Measurements from ENCODE around the gene SPOUT1. TPM values are rescaled to one million over a fixed set of nuclear protein-coding genes. Genes with fewer than 3 reads are reported as not detected.

The SPOUT1 gene
- total and polyA plus RNA-seq, 2 of the 13 experiments (the other 11 are each of a cell fraction or from before 2014, with no cell fraction given): 39.0 to 45.8 TPM

- TF ChIP-seq CCDC6 (CRISPR knock-in tag; IDR thresholded peaks at IDR 0.05): peak; percentile 91
- TF ChIP-seq ZNF543 (CRISPR knock-in tag; IDR thresholded peaks at IDR 0.05): peak; percentile 88; the same call in 1 of the 2 replicates
- TF ChIP-seq GATA4 (IDR thresholded peaks at IDR 0.05; ENCODE audit: borderline replicate concordance, low read depth): no peak
- TF ChIP-seq TEF (CRISPR knock-in tag; IDR thresholded peaks at IDR 0.05): 0 out of 2 replicates have a peak, but pooled peaks have one; percentile 75
- 0 out of 2 replicates have a peak, but pooled peaks have one; percentile 35 for TF ChIP-seq ZBTB20 (CRISPR knock-in tag; IDR thresholded peaks at IDR 0.05; ENCODE audit: borderline replicate concordance, low read depth)
- TF ChIP-seq ZNF740 (CRISPR knock-in tag; IDR thresholded peaks at IDR 0.05): no peak
- peak; percentile 63 for TF ChIP-seq KDM5A (IDR thresholded peaks at IDR 0.05; ENCODE audit: borderline replicate concordance, low read length)
- peak; percentile 79 for TF ChIP-seq NFYB (CRISPR knock-in tag; IDR thresholded peaks at IDR 0.05)
- TF ChIP-seq ATF4 (CRISPR knock-in tag; IDR thresholded peaks at IDR 0.05): 0 out of 4 replicates have a peak, but pooled peaks of 1 of the 2 experiments have one; percentile 24
- peak; percentile 14; the same call in 1 of the 2 replicates for TF ChIP-seq TFAP4 (IDR thresholded peaks at IDR 0.05; ENCODE audit: borderline replicate concordance, low read depth)
- TF ChIP-seq EZH2 (conservative IDR thresholded peaks at IDR 0.05; ENCODE audit: low read depth, low read length): no peak
- TF ChIP-seq E2F1 (CRISPR knock-in tag; IDR thresholded peaks at IDR 0.05): peak; percentile 73
- TF ChIP-seq ZNF672 (CRISPR knock-in tag; IDR thresholded peaks at IDR 0.05): no peak
- no peak for TF ChIP-seq ZBTB46 (CRISPR knock-in tag; IDR thresholded peaks at IDR 0.05; ENCODE audit: borderline replicate concordance)
- no peak for TF ChIP-seq NFKBIZ (CRISPR knock-in tag; IDR thresholded peaks at IDR 0.05)
- no peak for TF ChIP-seq ZFP62 (CRISPR knock-in tag; IDR thresholded peaks at IDR 0.05)
- TF ChIP-seq SMARCC2 (IDR thresholded peaks at IDR 0.05): no peak
- TF ChIP-seq SIX1 (CRISPR knock-in tag; IDR thresholded peaks at IDR 0.05; ENCODE audit: borderline replicate concordance): no peak
- TF ChIP-seq ZNF83 (CRISPR knock-in tag; IDR thresholded peaks at IDR 0.05; ENCODE audit: borderline replicate concordance): no peak
- TF ChIP-seq FOXJ3 (CRISPR knock-in tag; IDR thresholded peaks at IDR 0.05; ENCODE audit: borderline replicate concordance): no peak; the same call in 1 of the 2 replicates
- no peak for TF ChIP-seq ZEB1 (IDR thresholded peaks at IDR 0.05; ENCODE audit: insufficient replicate concordance, low read depth)
- peak; percentile 31; the same call in 1 of the 2 replicates for TF ChIP-seq BCL3 (CRISPR knock-in tag; IDR thresholded peaks at IDR 0.05)
Measured at GRCh38 chr9:128829477-128830251, at the start of gene SPOUT1 (continued).
